SK-N-SH (cell line): ENCODE data around the gene LRMDA. TPM values are rescaled to one million over a fixed set of nuclear protein-coding genes. Genes with fewer than 3 reads are reported as not detected.

Experiments used
- CTCF ChIA-PET: fragments of 300-600, 350-600 bp; formaldehyde crosslinking; extraction: SDS; loops from one replicate; lab custom pipeline; 2021; lab: Yijun Ruan, JAX
- POLR2A ChIA-PET: fragments of 350-600 bp; sonication (Branson Sonifier 250); formaldehyde crosslinking; extraction: SDS; loops from one replicate; lab custom pipeline; 2020; ENCODE audit warnings: antibody characterized with exemption, inconsistent platforms; lab: Yijun Ruan, JAX
- DNase-seq: peaks from one replicate; pipeline ENCODE4 v3.0.0; 2012
- H2AFZ ChIP-seq: fragments of 200-600 bp; sonication (generic); 2 replicates; pipeline ENCODE4 v1.8.1; 2016; ENCODE audit warnings: antibody characterized with exemption, mild to moderate bottlenecking, low read depth
- H3F3A ChIP-seq: fragments of 200-600 bp; sonication (generic); replicated peaks from 2 replicates; pipeline ENCODE3; 2016; ENCODE audit warnings: antibody characterized with exemption, mild to moderate bottlenecking; ENCODE audit not compliant: insufficient read depth
- H3K27ac ChIP-seq, 2 experiments: fragments of 200-500 bp in 1 of 2; fragments of 200-600 bp in 1 of 2; sonication (Bioruptor generic) in 1 of 2; sonication (generic), shearing (Covaris generic) in 1 of 2; 2 replicates each; pipeline versions ENCODE4 v1.5.1 to v1.6.1; 2014 to 2016; ENCODE audit warnings: low read depth in 2 of 2, inconsistent platforms in 1 of 2, low read length in 1 of 2, mild to moderate bottlenecking in 1 of 2, mixed read lengths in 1 of 2
- H3K27me3 ChIP-seq: fragments of 200-600 bp; sonication (generic), shearing (Covaris generic); 2 replicates; pipeline ENCODE4 v1.6.1; 2016; ENCODE audit warnings: mixed run types; ENCODE audit not compliant: insufficient read depth
- H3K36me3 ChIP-seq, 2 experiments: fragments of 200-500 bp in 1 of 2; fragments of 200-600 bp in 1 of 2; sonication (Bioruptor generic) in 1 of 2; sonication (generic) in 1 of 2; replicated peaks in 1 of 2; 2 replicates each; pipeline versions ENCODE3 to v1.5.1; 2014 to 2016; ENCODE audit warnings: low read length in 1 of 2, mild to moderate bottlenecking in 1 of 2; ENCODE audit not compliant: insufficient read depth in 2 of 2, control insufficient read depth in 1 of 2
- H3K4me1 ChIP-seq, 2 experiments: fragments of 200-500 bp in 1 of 2; fragments of 200-600 bp in 1 of 2; sonication (Bioruptor generic) in 1 of 2; sonication (generic), shearing (Covaris generic) in 1 of 2; 2 replicates each; pipeline versions ENCODE4 v1.5.1 to v1.6.1; 2014 to 2016; ENCODE audit warnings: low read depth in 1 of 2, low read length in 1 of 2, mixed run types in 1 of 2; ENCODE audit not compliant: insufficient read depth in 2 of 2, control insufficient read depth in 1 of 2
- H3K4me2 ChIP-seq: fragments of 200-600 bp; sonication (generic), shearing (Covaris generic); 2 replicates; pipeline ENCODE4 v1.6.1; 2017; ENCODE audit warnings: mixed run types
- H3K4me3 ChIP-seq, 2 experiments: fragments of 200-500 bp in 1 of 2; fragments of 200-600 bp in 1 of 2; sonication (Bioruptor generic) in 1 of 2; sonication (generic), shearing (Covaris generic) in 1 of 2; 2 replicates each; pipeline versions ENCODE4 v1.5.1 to v1.8.1; 2014 to 2016; ENCODE audit warnings: low read depth in 2 of 2, inconsistent platforms in 1 of 2, low read length in 1 of 2, mild to moderate bottlenecking in 1 of 2, mixed read lengths in 1 of 2, moderate library complexity in 1 of 2
- H3K79me2 ChIP-seq: fragments of 200-600 bp; sonication (generic); 2 replicates; pipeline ENCODE4 v1.8.1; 2017; ENCODE audit warnings: mild to moderate bottlenecking; ENCODE audit not compliant: insufficient read depth
- H3K9ac ChIP-seq: fragments of 200-600 bp; sonication (generic); 2 replicates; pipeline ENCODE4 v1.6.1; 2017; ENCODE audit warnings: mixed run types
- H3K9me2 ChIP-seq: fragments of 200-600 bp; sonication (generic); 2 replicates; pipeline ENCODE4 v1.6.1; 2017; ENCODE audit warnings: mixed run types
- H3K9me3 ChIP-seq: fragments of 200-600 bp; sonication (generic); 2 replicates; pipeline ENCODE4 v1.6.1; 2017; ENCODE audit warnings: mixed run types, mild to moderate bottlenecking, moderate library complexity
- H4K20me1 ChIP-seq: fragments of 200-600 bp; sonication (generic); 2 replicates; pipeline ENCODE4 v1.6.1; 2017; ENCODE audit warnings: mild to moderate bottlenecking, mixed run types; ENCODE audit not compliant: insufficient read depth
- CHD2 ChIP-seq: fragments of 150-350 bp; IDR thresholded peaks from 2 replicates; pipeline ENCODE4 v1.6.1; 2018; ENCODE audit warnings: low read length; ENCODE audit not compliant: partially characterized antibody
- CTCF ChIP-seq: fragments of 200-600 bp; sonication (generic); IDR thresholded peaks from 2 replicates; pipeline ENCODE4 v1.6.1; 2017; ENCODE audit warnings: antibody characterized with exemption, mild to moderate bottlenecking, moderate library complexity
- EZH2phosphoT487 ChIP-seq: fragments of 200-600 bp; sonication (generic); IDR thresholded peaks from 2 replicates; pipeline ENCODE4 v1.6.1; 2017; ENCODE audit warnings: low read depth, mixed run types, mild to moderate bottlenecking, antibody characterized with exemption, moderate library complexity, borderline replicate concordance
- FOSL2 ChIP-seq: IDR thresholded peaks from 2 replicates; pipeline ENCODE4 v1.4.0; 2012; ENCODE audit warnings: low read depth, mild to moderate bottlenecking, moderate library complexity, borderline replicate concordance
- FOXM1 ChIP-seq: IDR thresholded peaks from 2 replicates; pipeline ENCODE4 v1.4.0; 2012; ENCODE audit warnings: low read depth, mild to moderate bottlenecking
- MAX ChIP-seq: IDR thresholded peaks from 2 replicates; pipeline ENCODE4 v1.4.0; 2012; ENCODE audit warnings: low read depth
- MEF2A ChIP-seq: IDR thresholded peaks from 2 replicates; pipeline ENCODE4 v1.4.0; 2012; ENCODE audit warnings: low read depth, borderline replicate concordance
- MXI1 ChIP-seq: IDR thresholded peaks from 2 replicates; pipeline ENCODE4 v1.6.1; 2012; ENCODE audit warnings: mild to moderate bottlenecking, low read depth, low read length, improper control_type of control experiment
- NFIC ChIP-seq: IDR thresholded peaks from 2 replicates; pipeline ENCODE4 v1.4.0; 2012; ENCODE audit warnings: borderline replicate concordance
- RAD21 ChIP-seq: IDR thresholded peaks from 2 replicates; pipeline ENCODE4 v1.6.1; 2012; ENCODE audit warnings: mild to moderate bottlenecking, low read length
- RXRA ChIP-seq: IDR thresholded peaks from 2 replicates; pipeline ENCODE4 v1.4.0; 2012; ENCODE audit warnings: low read depth, mild to moderate bottlenecking, borderline replicate concordance
- SMC3 ChIP-seq: IDR thresholded peaks from 2 replicates; pipeline ENCODE4 v1.6.1; 2012; ENCODE audit warnings: low read depth, low read length, improper control_type of control experiment
- TAF1 ChIP-seq: IDR thresholded peaks from 2 replicates; pipeline ENCODE4 v1.6.1; 2012; ENCODE audit warnings: low read depth, mild to moderate bottlenecking, low read length, moderate library complexity, borderline replicate concordance
- WGBS: methylation state at CpG from one replicate; pipeline ENCODE4 v1.1.6; 2017; ENCODE audit warnings: low lambda C conversion rate; 5-methylcytosine and 5-hydroxymethylcytosine counted together
- polyA plus RNA-seq, 3 experiments: library from polyadenylated mRNA; depleted of rRNA; stranded (reverse); fragments of >200 nt; gene quantifications; 2 replicates each; pipeline ENCODE4 v1.2.3, GENCODE V29; 2012

The LRMDA gene
- polyA plus RNA-seq, 1 of the 3 experiments (the other 2 are of a cell fraction), result 0.95 TPM

- Histone ChIP-seq H3K27me3 (no peaks in the 10 kb centered on the region), H4K20me1 (no peaks in the 10 kb centered on the region), H3K4me3 (no peak overlapping the region), H2AFZ (no peak overlapping the region), H3K27ac (no peak overlapping the region), H3K4me1 (peaks cover 0 to 2% of the 10 kb centered on the region in 2 experiments; a peak in 1 of 4 replicates), H3K9me2 (no peaks in the 10 kb centered on the region), H3F3A (peaks cover 4% of the 10 kb centered on the region), H3K36me3 (no peaks in the 10 kb centered on the region), H3K9me3 (no peaks in the 10 kb centered on the region), H3K79me2 (no peaks in the 10 kb centered on the region), H3K4me2 (no peak overlapping the region), H3K9ac (no peak overlapping the region)
- 83% methylated on average over 2 of the region's 2 CpGs for WGBS
- DNase-seq, result no peak
- ChIA-PET CTCF (interaction anchor here (0.8 to 1.2 kb wide), 3 partner anchors 143 to 252 kb away, joined by 3 to 4 read pairs (median 4); partner anchors contain the start of gene ZNF503), POLR2A (no interaction called here)
- no peak for TF ChIP-seq CHD2
- no peak for TF ChIP-seq FOSL2
- no peak for TF ChIP-seq EZH2phosphoT487
- no peak for TF ChIP-seq NFIC
- peak; percentile 37; the same call in 1 of the 2 replicates for TF ChIP-seq CTCF
- TF ChIP-seq FOXM1, result no peak
- TF ChIP-seq TAF1, result no peak
- TF ChIP-seq SMC3, result peak; percentile 37
- TF ChIP-seq MXI1, result no peak
- TF ChIP-seq RAD21, result peak; percentile 53
- TF ChIP-seq RXRA, result no peak
These were observed 220.0 kb downstream of the LRMDA start for GRCh38 chr10:75651417-75651816.

- Histone ChIP-seq H3K9me3 (no peaks in the 10 kb centered on the region), H4K20me1 (no peaks in the 10 kb centered on the region), H3K9me2 (no peaks in the 10 kb centered on the region), H3K4me3 (no peak overlapping the region), H3K9ac (no peak overlapping the region), H3K27me3 (no peaks in the 10 kb centered on the region), H3K27ac (no peak overlapping the region), H3K79me2 (no peaks in the 10 kb centered on the region), H3K4me2 (no peak overlapping the region), H3K36me3 (no peaks in the 10 kb centered on the region), H2AFZ (no peak overlapping the region), H3K4me1 (peaks cover 0 to 2% of the 10 kb centered on the region in 2 experiments; a peak in 1 of 4 replicates), H3F3A (peaks cover 4% of the 10 kb centered on the region)
- ChIA-PET POLR2A (no interaction called here), CTCF (interaction anchor here (1.2 kb wide), 1 partner anchor 144 kb away, joined by 3 read pairs; no protein-coding TSS in a partner anchor)
- TF ChIP-seq NFIC (no peak), EZH2phosphoT487 (no peak), MEF2A (no peak), MAX (no peak), SMC3 (no peak)
- 85% methylated on average over 5 of the region's 5 CpGs for WGBS
- DNase-seq, result no peak
These were observed 220.8 kb downstream of the LRMDA start for GRCh38 chr10:75652146-75652740.
